HEK293T (cell line): ENCODE measurements around the gene RSRC1.

Experiments
- FOXM1 ChIP-seq: fragments of 450-650 bp; IDR thresholded peaks from 2 replicates; pipeline ENCODE4 v1.6.1; 2017; ENCODE audit warnings: mild to moderate bottlenecking, borderline replicate concordance
- SP1 ChIP-seq: fragments of 450-650 bp; IDR thresholded peaks from 2 replicates; pipeline ENCODE4 v1.6.1; 2017
- TF ChIP-seq, protein P1 (sequence below): fragments of 450-650 bp; IDR thresholded peaks from 2 replicates; pipeline ENCODE4 v1.6.1; 2016

DNA sequence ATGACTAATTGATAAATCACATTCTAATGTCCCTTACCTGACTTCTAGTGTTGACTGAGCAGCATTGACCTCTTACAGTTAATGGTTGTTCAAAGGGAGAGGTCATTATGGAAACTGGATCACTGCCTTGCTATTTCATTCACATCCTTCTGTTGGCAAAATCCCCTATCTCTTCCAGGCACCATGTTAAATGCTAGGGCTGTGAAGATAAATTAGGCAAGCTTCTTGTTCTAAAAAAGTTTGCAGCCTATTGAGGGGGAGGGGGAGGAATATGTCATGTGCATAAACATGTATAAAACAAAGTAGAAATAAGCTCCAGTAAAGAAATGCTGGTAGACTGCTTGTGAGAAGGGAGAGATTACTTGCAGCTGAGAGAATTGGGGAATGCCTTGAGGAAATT lies 376.3 kb downstream of the RSRC1 start:
- TF ChIP-seq SP1, result no peak
- no peak for TF ChIP-seq FOXM1
- TF ChIP-seq, protein P1, sequence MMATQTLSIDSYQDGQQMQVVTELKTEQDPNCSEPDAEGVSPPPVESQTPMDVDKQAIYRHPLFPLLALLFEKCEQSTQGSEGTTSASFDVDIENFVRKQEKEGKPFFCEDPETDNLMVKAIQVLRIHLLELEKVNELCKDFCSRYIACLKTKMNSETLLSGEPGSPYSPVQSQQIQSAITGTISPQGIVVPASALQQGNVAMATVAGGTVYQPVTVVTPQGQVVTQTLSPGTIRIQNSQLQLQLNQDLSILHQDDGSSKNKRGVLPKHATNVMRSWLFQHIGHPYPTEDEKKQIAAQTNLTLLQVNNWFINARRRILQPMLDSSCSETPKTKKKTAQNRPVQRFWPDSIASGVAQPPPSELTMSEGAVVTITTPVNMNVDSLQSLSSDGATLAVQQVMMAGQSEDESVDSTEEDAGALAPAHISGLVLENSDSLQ, result no peak
